Fibroblast of skin of scalp (primary cell): ENCODE data around the gene DAAM1.
A peak's percentile ranks its signal among the peaks of the same experiment; 100 is the strongest.

Experiments
- DNase-seq: peaks from one replicate; pipeline ENCODE4 v3.0.0-alpha.2; 2013

The DAAM1 gene

DNA sequence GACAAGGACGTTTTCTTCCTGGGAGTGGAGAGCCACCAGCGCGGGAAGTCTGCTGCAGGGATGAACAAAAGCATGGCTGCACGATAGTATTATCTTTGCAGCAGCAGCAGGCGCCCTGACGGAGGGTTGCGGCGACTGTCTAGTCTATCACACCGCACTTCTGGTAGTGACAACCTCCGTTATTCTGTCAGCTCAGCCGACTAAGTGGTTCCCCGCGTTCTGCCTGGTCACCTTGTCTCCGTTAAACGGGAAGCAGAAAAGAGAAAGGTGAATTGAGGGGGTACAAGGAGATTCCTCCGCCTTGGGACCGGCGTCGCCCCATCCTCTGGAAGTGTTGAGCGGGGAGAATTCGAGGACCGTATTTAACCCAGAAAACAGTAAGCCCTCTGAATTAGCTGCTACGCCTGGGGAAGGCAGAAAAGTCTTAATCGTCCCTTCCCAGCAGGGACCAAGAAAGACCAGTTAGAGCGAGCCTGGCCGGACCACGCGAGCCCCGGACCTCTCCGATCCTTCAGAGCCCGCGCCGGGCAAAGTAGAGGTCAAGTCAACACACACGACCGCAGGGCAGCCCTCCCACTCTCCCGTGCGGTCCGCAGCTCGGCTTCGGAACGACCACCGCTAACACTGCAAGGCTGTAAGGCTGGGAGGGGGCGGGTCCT lies 536 bp upstream of the DAAM1 start:
- DNase-seq = no peak

DNA sequence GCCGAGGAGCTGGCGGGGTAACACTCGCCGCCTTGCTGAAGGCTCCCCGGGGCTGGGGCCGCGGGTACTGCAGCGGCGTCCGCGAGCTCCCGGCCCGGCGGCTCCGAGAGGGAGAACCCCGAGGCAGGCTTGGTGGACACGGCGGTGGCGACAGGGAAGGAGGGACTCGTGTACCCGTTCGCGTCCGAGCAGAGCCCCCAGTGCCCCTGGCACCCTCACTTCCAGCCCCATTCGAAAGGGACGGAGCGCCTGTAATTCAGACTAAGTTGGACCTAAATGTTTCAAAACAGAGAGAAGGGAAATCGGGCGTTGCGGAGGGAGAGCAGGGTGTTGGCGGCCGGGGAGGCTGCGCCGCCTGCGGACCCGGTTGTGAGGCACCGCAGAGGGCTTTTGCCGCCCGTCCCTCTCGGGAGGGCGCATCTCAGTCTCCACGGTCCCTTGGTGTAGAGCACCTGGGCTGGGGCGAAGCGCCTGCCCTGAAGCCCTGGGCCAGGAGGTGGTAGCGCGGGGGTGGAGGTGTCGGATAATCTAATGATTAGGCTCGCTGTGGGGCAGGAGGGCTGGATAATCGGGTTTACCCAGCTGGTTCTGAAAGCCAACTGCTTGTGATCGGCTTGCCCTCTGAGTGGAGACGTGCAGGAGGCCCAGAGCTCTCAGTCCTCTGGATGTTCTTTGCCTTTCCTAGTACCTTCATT lies 771 bp downstream of the DAAM1 start:
- DNase-seq = peak; percentile 31

DNA sequence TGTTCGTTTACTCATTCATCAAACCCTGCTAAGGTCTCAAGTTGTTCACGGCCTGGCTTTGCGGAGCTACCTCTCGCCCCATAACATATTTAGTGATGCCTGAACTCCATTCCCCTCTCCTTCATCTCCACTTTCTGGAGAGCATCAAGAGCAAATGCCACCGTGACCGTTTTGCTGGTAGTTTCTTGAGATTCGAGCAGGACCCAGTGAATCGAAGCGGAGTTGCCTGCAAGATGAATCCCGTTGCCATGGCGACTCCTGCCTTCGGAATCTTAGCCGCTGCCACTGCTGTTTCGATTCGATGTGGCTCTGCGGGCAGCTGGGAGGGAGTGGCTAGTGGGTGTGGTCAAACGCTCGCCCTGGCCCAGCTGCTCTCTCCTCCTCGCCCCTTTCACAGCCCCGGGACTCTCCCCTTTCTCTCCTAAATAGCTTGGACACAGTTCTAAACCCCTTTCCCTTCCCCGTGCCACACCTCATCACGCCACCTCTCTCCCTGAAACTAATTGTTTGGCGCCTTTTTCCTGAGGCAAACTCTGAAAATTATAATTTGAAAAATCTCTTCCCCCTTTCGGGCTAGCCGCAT lies 1.4 kb downstream of the DAAM1 start:
- peak; percentile 92 for DNase-seq

DNA sequence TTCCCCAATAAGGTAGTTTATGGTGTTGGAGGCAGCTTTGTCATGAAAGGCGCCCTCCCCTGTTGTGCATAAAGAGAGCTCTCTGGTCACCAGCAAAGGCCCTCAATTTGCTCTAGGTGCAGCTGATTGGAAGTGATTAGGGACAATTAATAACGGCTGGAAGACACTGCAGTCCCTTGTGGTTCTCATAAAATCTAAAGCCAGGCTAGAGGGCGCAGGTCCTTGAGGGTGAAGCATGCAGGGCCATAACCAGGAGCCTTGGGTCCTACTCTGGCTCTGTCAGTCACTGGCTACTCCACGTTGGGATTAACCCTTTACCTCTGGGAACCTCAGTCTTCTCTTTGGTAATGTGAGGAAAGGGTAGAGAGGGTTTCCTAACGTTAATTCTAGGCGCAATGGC lies 1.9 kb downstream of the DAAM1 start:
- DNase-seq = no peak

DNA sequence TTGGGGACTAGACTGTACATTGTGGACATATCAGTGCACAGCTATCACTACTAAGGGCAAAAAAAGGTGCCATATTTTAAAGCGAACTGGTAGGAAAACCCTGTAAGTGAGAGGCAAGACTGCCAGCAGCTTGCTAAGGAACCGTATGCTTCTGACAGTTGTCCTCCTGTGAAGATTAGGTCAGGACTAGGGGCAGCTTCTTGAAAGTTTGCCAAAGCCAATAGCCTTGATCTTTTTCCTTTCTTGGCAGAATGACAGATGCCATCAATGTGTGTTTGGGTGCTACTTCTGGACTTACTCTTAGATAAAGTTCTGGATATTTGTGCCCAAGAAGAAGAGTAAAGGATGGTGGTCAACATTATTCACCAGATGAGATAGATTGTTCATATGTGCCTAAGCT lies 7.4 kb downstream of the DAAM1 start:
- no peak for DNase-seq

DNA sequence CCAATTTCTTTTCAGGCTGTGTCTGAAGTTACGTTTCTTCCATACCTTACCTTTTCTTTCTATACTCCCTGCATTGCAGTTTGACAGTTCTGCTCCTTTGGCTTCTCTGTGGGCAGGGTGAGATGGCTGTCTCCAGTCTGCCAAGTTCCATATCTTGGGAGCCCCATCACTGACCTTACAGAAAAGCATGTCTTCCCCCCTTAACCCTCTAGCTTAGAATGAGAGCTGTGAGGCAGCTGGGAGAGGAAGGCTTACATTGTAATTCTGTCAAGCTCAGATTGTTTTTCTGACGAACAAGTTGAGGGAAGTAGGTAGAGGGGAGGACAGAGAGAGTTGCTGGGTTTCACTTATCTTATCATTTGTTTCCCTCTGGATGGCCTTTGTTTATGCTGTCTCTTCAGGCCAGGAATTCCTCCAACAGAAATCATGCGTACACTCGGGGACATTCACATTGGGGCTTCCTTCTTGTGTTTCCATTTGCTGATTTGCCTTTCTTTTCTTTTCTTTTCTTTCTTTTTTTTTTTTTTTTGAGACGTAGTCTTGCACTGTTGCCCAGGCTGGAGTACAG lies 9.3 kb downstream of the DAAM1 start:
- DNase-seq = no peak

DNA sequence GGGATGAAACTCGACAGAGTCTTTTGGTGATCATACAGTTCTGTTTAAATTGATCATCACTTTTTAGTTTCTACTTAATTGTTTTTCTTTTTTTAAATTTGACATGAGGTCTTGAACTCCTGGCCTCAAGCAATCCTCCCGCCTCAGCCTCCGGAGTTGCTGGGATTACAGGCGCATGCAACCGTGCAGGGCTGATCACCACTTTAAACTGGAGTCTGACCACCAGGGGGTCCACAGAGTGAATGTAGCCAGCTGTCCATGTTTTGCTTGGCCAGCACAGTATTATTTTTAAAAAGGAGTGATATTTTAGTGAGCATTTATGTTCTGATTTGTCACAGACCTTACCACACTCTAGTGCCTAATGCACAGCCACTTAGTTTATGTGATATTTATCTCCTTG lies 10.7 kb downstream of the DAAM1 start:
- peak; percentile 32 for DNase-seq

DNA sequence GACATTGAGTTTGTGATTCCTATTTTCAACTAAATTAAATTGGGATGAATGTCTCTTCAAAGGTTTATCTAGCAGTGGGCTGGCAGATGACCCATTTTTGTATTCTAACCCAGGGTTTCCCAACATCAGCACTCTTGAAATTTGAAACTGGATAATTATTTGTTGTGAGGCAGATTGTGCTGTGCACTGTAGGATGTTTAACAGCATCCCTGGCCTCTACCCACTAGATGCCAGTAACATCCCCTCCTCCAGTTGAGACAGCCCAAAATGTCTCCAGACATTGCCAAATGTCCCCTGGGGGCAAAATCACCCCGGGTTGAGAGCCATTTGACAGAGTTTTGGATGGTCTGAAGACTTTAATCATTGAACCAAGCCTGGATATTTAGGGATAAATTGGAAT lies 11.1 kb downstream of the DAAM1 start:
- DNase-seq = no peak

DNA sequence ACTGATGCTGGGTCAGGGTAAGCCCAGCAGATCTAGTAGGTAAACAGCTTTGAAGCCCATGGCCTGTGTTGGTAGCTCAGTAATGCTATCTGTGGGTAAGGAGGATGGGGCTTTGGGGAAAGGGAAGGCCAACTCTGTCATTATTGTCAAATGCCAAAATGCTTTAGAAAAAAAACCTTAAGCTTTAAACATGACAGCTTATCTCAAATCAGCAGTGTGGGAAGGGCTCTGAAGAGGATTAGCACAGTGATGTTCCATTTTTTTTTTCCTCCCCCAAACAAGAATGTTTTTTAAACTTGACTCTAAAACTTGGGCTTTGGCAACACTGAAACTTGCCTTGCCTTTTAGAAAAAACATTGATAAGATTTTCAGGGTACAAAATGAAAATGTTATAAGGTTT lies 11.7 kb downstream of the DAAM1 start:
- DNase-seq = no peak

DNA sequence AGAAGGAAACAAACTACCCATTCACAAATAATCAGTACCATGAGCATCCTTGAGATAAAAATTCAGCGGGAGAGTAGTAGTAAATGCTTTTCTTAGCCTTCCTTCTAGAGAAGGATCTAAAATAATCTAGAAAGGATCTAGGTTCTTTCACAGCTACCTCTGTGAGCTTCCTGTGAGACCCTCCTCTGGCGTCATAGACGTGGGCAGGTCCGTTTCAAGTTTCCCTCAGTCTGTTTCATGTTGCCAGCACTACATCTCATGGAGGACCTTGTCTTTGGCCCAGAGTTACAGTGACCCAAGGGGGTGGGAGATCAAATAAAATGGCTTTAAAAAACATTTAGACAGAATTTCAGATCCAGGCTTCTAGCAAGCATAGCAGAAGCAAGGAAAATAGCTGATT lies 13.6 kb downstream of the DAAM1 start:
- no peak for DNase-seq

DNA sequence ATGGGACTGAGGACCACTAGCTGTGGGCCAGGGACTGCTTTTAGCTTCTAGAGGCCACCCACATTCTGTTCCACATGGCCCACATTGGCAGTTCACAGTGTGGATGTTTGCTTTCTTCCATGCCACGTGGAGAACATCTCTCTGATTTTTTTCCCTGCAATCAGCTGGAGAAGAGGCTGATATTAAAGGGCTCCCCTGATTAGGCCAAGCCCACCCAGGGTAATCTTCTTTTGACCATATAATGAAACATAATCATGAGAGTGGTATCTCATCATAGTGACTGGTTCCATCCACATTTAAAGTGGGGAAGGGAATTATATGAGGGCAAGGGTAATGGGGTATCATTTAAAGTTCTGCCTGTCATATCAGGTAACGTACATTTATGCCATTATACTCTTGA lies 15.8 kb downstream of the DAAM1 start:
- no peak for DNase-seq

DNA sequence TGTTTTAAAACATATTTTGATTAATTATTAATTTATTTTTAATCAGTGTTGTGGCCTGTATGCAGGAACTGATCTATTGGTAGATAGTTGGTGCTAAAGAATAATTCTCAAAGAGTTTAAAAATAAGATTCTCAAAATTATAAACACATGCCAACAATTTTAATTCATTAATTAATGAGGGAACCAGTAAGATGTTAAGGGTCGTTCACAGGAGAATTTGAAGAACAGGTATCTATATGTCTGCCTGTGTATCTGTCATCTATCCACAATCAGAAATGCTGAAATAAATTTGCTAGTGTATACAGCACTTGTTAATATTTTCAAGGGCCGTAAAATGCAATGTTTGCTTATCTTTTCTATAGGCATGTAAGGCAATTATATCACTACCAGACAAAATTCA lies 18.4 kb downstream of the DAAM1 start:
- no peak for DNase-seq

DNA sequence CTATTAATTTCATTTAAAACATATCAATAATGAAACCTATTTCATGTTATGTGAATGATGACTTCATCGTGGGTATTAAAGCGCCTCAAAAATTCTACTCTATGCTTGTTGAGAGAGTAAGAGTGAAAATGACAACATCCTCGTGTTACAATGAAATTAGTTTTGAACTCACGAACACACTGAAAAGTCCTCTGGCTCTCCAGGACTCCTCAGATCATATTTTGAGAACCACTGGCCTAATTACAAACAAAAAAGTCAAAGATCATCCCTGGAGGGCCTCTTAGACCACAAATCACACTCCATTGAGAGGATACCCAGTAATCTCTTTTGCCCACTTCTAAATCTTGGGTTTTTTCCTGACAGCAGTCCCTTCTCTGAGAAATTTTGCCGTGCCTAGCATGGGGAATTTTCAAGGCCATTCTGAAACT lies 19.1 kb downstream of the DAAM1 start:
- no peak for DNase-seq

DNA sequence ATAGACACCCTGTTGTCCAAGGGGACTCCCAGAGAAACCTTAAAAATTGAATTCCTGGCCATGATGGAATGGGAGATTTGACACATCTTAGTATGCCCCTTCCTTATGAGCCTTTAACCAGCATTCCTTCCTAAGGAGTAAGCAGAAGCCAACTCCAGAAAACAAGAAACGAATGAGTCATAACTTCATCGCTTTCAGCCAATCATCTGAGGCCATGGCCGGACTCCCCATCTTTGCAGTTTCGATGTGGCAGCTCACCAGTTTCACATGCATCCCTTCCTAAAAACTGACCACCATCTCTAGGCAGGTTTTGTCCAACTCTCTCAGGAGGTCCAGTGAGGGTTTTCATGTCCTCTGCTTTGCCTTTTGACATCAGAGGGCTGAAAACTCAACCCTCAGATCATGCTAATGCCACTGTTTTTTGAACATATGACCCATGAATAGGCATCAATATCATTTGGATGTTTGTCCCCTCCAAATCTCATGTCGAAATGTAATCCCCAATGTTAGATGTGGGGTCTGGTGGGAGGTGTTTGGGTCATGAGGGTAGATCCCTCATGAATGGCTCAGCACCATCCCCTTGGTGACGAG lies 19.9 kb downstream of the DAAM1 start:
- DNase-seq = peak; percentile 73

DNA sequence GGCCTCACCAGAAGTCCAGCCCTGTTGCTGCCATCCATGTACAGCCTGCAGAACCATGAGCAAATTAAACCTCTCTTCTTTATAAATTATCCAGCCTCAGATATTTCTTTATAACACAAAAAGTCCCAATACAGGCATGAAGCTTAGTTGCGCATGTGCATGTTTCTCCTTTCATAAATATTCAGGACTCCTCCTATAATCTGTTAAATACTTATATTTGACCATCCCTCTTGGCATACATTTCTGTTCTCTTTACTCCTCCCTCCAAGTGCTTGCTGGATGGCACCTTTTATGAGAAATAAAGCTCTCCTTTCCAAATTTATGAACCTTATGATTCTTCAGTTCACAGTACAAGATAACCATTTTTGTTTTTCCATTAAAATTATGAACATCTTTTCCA lies 20.5 kb downstream of the DAAM1 start:
- DNase-seq = no peak

DNA sequence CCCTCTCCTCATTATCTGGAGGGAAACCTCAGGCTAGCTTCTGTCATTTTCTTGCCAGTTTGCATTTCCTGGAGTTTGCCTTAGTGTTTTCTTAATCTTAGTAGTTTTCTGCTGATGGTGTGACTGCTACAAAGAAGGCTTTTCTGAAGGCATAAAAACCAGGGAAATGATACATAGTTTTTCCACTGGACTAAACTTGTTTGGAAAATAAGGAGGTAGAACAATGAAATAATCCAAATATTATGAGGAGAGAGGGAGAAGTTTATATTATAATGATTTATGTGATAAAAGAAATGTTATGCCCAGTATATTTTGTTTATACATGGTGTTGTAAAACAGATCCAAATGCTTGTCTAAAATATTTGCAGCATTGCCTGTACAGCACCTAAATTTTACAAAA lies 22.2 kb downstream of the DAAM1 start:
- DNase-seq = no peak

DNA sequence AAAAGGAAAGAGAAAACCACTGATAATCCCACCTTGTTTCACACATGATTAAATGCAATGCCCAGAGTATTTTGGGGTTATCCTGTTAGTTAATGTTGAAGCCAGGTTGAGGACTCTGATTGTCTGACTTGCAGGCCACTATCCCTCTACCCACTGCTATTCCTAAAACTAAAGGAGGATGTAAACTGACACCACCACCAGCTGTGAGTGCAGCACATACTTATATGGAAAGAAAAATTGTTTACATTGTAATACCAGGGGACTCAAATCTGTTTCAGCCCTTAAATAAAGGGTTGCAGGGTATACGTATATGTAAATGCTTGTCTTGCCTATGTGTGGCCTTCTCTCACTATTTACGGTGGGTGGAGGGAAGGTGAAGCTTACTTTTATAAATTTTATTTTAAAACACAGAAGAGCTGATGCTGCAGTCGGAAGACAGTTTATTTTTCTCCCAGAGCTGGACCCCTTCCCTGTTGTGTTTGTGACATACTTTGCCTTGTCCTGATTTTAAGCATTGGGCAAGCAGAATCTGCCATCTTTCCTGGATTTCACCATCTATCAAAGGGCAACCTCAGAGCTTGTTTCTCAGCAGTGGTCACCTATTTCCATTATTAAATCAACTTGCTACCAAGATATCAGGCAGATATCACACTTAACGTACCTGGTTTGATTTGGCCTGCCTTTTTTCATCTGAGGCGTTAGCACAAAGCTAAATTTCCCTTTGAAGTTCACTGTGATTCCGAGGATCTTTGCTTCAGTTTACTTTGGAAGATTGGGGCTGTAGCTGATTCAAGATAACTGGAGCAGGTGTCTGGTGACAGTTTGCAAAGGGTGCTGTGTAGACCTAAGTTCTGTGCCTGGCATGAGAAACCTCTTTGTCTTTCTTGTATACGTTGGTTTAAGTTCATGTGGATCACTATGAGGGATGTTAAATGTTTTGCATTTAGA lies 25.2 kb downstream of the DAAM1 start:
- peak; percentile 76 for DNase-seq

DNA sequence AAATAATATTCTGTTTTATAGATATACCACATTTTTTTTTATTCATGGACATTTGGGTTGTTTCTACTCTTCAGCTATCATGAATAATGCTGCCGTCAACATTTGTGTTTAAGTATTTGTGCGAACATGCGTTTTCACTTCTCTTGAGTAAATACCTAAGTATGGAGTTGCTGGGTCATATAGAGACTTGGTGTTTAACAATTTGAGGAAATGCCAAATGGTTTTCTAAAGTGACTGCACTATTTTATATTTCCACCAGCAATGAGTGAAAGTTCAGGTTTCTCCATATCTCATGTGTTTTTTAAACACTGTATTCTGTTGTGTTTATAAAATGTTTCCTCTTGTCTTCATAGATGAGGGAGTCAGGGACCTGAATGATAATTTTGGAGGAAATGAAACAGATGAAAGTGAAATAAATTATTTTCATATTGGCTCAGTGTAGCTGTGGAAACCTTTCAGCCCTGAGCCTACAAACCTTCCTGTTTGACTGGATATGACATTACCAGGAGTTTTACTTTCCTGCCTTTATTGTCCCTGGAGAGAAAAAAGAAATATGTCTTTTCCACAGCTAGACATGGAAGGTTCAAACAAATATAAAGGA lies 26.3 kb downstream of the DAAM1 start:
- DNase-seq = no peak

DNA sequence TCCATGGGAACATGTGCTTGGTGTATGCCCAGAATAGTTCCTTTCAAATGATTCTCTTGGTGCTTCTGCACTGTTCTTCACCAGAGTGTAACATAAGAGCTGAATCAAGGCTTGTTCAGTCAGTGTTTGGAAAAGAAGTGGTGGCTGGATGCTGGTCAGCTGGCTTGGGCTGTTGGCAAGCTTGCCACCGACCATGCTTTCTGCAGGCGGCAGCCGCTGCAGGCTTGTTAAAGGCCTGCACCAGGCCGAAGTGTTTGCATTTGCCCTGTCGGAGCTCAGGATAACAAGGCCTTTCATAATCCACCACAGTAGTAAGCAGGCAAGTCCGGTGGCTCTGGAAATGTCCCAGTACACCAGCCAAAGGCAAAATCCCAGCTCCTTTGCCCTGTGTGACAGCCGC lies 26.9 kb downstream of the DAAM1 start:
- no peak for DNase-seq

DNA sequence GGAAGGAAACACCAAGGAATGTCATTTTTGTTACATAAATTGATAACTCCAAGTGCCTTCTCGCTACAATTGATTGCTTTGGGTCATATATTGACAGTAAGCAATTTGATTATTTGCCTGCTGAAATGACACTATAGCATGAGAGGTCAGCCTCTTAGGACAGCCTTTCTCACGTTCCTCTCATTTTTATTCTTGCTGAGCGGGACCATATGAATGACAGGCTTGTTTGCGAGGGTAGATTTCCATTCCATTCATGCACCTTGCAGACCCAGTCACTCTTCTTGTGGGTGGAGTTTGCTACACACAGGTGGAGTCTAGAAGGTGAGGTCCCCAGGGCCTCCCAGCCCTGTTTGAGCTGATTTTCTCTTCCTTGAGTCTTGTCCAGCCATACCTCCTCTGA lies 27.3 kb downstream of the DAAM1 start:
- no peak for DNase-seq

DNA sequence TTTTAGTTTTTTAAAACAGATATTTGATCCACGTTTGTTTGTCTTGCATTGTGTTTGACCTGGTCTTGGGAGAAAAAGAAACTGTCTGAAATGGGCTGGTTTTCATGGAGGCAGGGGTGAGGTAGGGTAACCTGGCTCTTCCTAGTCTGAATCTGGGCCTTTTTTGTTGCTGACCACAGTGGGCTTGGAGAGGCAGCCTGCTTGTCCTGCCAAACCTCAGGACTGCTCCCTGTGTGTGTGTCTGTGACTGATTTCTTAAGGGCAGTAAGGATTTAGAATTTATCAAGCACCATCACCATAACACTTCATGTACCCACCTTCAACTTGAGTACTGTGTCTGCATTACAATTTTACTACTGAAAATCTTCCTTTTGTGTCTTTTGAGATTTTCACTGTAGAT lies 28.5 kb downstream of the DAAM1 start:
- no peak for DNase-seq

DNA sequence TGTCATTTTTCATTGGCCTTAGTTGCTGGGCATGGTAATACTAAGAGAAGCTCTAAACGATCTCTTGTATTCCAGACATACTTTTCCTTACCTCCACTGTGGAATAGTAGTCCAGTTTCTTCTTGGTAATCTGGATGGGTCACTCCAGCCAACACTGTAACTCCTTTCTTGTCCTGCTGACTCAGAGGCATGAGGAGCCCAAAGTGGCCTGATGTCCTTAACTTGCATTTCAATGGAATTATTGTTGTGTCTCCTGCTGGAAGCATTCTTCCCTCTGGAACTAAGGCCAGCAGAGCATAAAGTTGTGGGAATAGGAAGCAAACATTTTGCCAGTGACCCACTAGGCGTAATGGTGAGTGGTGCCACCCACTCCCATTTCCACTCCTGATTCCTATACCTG lies 33.1 kb downstream of the DAAM1 start:
- DNase-seq = no peak
